Omental fat pad (tissue), 4 donors: ENCODE results near the gene ZNF286A. TPM values are rescaled to one million over a fixed set of nuclear protein-coding genes. Genes with fewer than 3 reads are reported as not detected.
"Not testable (repeated sequence)": the region's sequence is repeated elsewhere in the genome, so short reads cannot be mapped to it uniquely, and the experiment has no call there.

Source experiments
- ATAC-seq: fragments of 150-250 bp; one replicate; pipeline ENCODE4 v1.9.1; 2016; ENCODE audit warnings: mild to moderate bottlenecking, moderate library complexity; ENCODE audit not compliant: low FRiP score
- DNase-seq: peaks from one replicate; pipeline ENCODE4 v3.0.0-alpha.2; 2019; ENCODE audit warnings: low spot score
- CTCF ChIP-seq, 3 donors: fragments of 450-650 bp; IDR thresholded peaks; one replicate each; pipeline ENCODE4 v1.5.1; 2016 to 2017; ENCODE audit warnings: antibody characterized with exemption in 3 of 3, mild to moderate bottlenecking in 3 of 3, moderate library complexity in 2 of 3
- small RNA-seq: library from RNA; depleted of rRNA; stranded (forward); fragments of <200 nt; gene quantifications from one replicate; pipeline ENCODE3, GENCODE V24; 2016
- total RNA-seq, 4 donors: library from RNA; depleted of rRNA; stranded (reverse); fragments of >200 nt; gene quantifications; one replicate each; pipeline ENCODE4 v1.1.0, GENCODE V29; 2016

ZNF286A gene
- total RNA-seq, 4 donors from 2014 or later, result 11.9 to 28.9 (median 19.1) TPM

- no peak for DNase-seq
- TF ChIP-seq CTCF (IDR thresholded peaks at IDR 0.05), result no peak
- ATAC-seq, result no peak
Measured at GRCh38 chr17:15744074-15744676, 44.6 kb downstream of the ZNF286A start.

GRCh38 chr17:15744885-15745284 lies 45.3 kb downstream of the ZNF286A start:
- no peak for TF ChIP-seq CTCF (IDR thresholded peaks at IDR 0.05)
- no peak for ATAC-seq

GRCh38 chr17:15749403-15749802 lies 49.9 kb downstream of the ZNF286A start:
- not testable (repeated sequence) for DNase-seq, ATAC-seq

More at GRCh38 chr17:15744885-15745284, 45.3 kb downstream of the ZNF286A start:
- DNase-seq, result no peak

- not testable (repeated sequence) for DNase-seq, ATAC-seq
Measured at GRCh38 chr17:15768865-15769533, 69.4 kb downstream of the ZNF286A start.

Small RNA genes lying within 50 kb of the gene (small RNA-seq; reads per million reads assigned to genes)
- not detected for gene ZNF29P

Other genes with a start within 250 kb of the ZNF286A start
- gene CDRT4, start 232.1 kb upstream of the ZNF286A start, total RNA-seq, result 1 to 10 TPM; 1.3 to 7.9 (median 2.6) TPM
- gene TVP23C, start 136.3 kb upstream of the ZNF286A start, total RNA-seq, result 10 to 100 TPM in 3 of 4 donors, 1 to 10 TPM in 1; 8.4 to 24.0 (median 14.5) TPM
- 1 to 10 TPM; 1.1 to 8.0 (median 3.0) TPM for gene FBXW10B, start 80.0 kb upstream of the ZNF286A start, total RNA-seq
- 10 to 100 TPM; 20.2 to 36.7 (median 25.5) TPM for gene TRIM16, start 15.4 kb upstream of the ZNF286A start, total RNA-seq
- under 1 TPM in 1 of 4 donors, not detected in 3; 0.24 TPM for gene TBC1D26, start 32.5 kb downstream of the ZNF286A start, total RNA-seq
- gene ADORA2B, start 245.4 kb downstream of the ZNF286A start, total RNA-seq, result 1 to 10 TPM in 2 of 4 donors, under 1 TPM in 1, not detected in 1; 0.82 to 5.6 (median 2.1) TPM